ENCODE results near the gene MYBPC1. TPM values are rescaled to one million over a fixed set of nuclear protein-coding genes. Genes with fewer than 3 reads are reported as not detected.
A peak's percentile ranks its signal among the peaks of the same experiment; 100 is the strongest.

Gene MYBPC1
- total and polyA plus RNA-seq, 9 of the 15 experiments (the other 6 are each of a cell fraction or from before 2014, with no cell fraction given) = not detected

DNA sequence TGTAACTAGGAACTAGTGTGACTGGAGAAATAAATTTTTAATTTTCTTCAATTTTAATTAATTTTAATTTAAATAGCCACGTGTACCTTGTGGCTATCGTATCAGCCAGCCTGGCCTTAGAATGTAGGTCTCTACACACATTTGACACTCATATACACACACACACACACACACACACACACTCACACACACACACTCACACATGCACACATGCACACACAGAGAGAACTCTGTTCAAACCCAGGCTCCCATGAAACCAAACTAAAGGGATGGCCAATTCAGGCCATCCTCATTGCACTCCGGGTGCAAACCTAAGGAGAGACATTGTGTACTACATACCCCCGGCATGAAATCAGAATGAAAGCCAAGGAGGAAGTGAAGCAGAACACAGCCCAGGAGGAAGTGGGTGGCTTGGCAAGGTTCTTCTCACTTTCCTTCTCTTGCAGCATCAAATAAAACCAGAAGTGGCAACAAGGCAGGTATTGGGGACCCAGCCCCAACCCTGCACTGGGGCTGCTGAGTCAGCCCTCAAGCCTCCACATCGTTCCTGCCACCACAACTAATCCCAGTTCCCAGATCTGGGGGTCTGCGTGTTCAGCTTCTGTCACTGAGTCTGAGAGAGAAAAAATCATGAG, 76.5 kb downstream of the MYBPC1 start:
- Histone ChIP-seq H3K9me3 (replicated peaks; ENCODE audit: control insufficient read depth, insufficient read depth, low read depth, low read length) (no peaks in the 10 kb centered on the region), H3K36me3 (ENCODE audit: control insufficient read depth, insufficient read depth, low read length) (no peaks in the 10 kb centered on the region), H4K20me1 (replicated peaks; ENCODE audit: control insufficient read depth, insufficient read depth, low read length) (no peaks in the 10 kb centered on the region), H2AFZ (ENCODE audit: low read depth, low read length) (peak overlapping the region; percentile 68), H3K79me2 (ENCODE audit: control insufficient read depth, insufficient read depth, low read length) (no peaks in the 10 kb centered on the region), H3K9me1 (ENCODE audit: control insufficient read depth, insufficient read depth, low read length) (no peaks in the 10 kb centered on the region), H3K4me1 (replicated peaks in 1 of 2; ENCODE audit: control insufficient read depth in 2 of 2, insufficient read depth in 2 of 2, low read length in 2 of 2) (no peaks in the 10 kb centered on the region; a peak in 2 of 5 replicates), H3K4me2 (ENCODE audit: insufficient read depth, low read length) (no peak overlapping the region), H3K27ac (ENCODE audit: extremely low read depth, low read depth, low read length) (no peak overlapping the region), H3K4me3 (no peak overlapping the region), H3K9ac (ENCODE audit: insufficient read depth in 1 of 2, low read depth in 2 of 2, low read length in 2 of 2) (no peak overlapping the region; a peak in 1 of 4 replicates), H3K27me3 (ENCODE audit: control insufficient read depth in 2 of 2, insufficient read depth in 2 of 2, low read length in 2 of 2) (peaks cover 0 to 2% of the 10 kb centered on the region in 2 experiments; a peak in 2 of 5 replicates)
- DNase-seq (ENCODE audit: extremely low read depth in 1 of 4, low spot score in 3 of 4) (no peak), ATAC-seq (peak; percentile 19), FAIRE-seq (no peak)
- no TSS peak for BruUV-seq (replicated peaks)
- ChIA-PET POLR2A (no interaction called here), CTCF (ENCODE audit: low intra/inter-chr PET ratio) (no interaction called here)
- in situ Hi-C loops (cut with MboI) (no loop called here), intact Hi-C loops (cut with micrococcal nuclease) (loop anchor here (2.0 to 5.0 kb wide), 2 partner anchors 26 to 41 kb away; partner anchors contain the start of gene CHPT1)
- TF ChIP-seq FOXA1 (IDR thresholded peaks at IDR 0.05; ENCODE audit: borderline replicate concordance) (no peak), ZNF280B (CRISPR knock-in tag; IDR thresholded peaks at IDR 0.05) (no peak), ZNF134 (CRISPR knock-in tag; conservative IDR thresholded peaks at IDR 0.05) (no peak), POLR2AphosphoS5 (IDR thresholded peaks at IDR 0.05; ENCODE audit: control insufficient read depth, insufficient read depth, low read depth, low read length) (no peak), ZNF668 (CRISPR knock-in tag; IDR thresholded peaks at IDR 0.05) (no peak), CXXC5 (CRISPR knock-in tag; IDR thresholded peaks at IDR 0.05) (no peak), SPI1 (IDR thresholded peaks at IDR 0.05; ENCODE audit: borderline replicate concordance, low read depth, low read length) (peak; percentile 83), IRF2 (CRISPR knock-in tag; IDR thresholded peaks at IDR 0.05) (no peak), PREB (CRISPR knock-in tag; IDR thresholded peaks at IDR 0.05) (no peak)
- TF ChIP-seq, protein P1, sequence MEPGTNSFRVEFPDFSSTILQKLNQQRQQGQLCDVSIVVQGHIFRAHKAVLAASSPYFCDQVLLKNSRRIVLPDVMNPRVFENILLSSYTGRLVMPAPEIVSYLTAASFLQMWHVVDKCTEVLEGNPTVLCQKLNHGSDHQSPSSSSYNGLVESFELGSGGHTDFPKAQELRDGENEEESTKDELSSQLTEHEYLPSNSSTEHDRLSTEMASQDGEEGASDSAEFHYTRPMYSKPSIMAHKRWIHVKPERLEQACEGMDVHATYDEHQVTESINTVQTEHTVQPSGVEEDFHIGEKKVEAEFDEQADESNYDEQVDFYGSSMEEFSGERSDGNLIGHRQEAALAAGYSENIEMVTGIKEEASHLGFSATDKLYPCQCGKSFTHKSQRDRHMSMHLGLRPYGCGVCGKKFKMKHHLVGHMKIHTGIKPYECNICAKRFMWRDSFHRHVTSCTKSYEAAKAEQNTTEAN (CRISPR knock-in tag; IDR thresholded peaks at IDR 0.05) = no peak
- TF ChIP-seq, protein P2, sequence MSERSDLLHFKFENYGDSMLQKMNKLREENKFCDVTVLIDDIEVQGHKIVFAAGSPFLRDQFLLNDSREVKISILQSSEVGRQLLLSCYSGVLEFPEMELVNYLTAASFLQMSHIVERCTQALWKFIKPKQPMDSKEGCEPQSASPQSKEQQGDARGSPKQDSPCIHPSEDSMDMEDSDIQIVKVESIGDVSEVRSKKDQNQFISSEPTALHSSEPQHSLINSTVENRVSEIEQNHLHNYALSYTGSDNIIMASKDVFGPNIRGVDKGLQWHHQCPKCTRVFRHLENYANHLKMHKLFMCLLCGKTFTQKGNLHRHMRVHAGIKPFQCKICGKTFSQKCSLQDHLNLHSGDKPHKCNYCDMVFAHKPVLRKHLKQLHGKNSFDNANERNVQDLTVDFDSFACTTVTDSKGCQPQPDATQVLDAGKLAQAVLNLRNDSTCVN (CRISPR knock-in tag; IDR thresholded peaks at IDR 0.05) = 0 out of 2 replicates have a peak, but pooled peaks have one; percentile 37
- 39% methylated on average over 6 of the region's 6 CpGs for WGBS (ENCODE audit: insufficient coverage, low coverage, missing lambda C conversion rate)

Measured in K562 (cell line).